Gastrocnemius medialis (tissue), 4 donors: ENCODE measurements around the gene SPEN.

Experiments used
- CTCF ChIP-seq, 5 experiments: fragments of 450-650 bp in 3 of 5; fragments of 200-600 bp in 2 of 5; sonication (generic) in 2 of 5; IDR thresholded peaks in 4 of 5; conservative IDR thresholded peaks in 1 of 5; 1 replicate in 4 of 5; 2 replicates in 1 of 5; pipeline ENCODE4 v1.5.1; 2016 to 2019; ENCODE audit warnings: antibody characterized with exemption in 5 of 5, mild to moderate bottlenecking in 3 of 5, moderate library complexity in 3 of 5
- POLR2A ChIP-seq, 2 donors: fragments of 450-650 bp; IDR thresholded peaks; one replicate each; pipeline ENCODE4 v1.6.1; 2017; ENCODE audit warnings: antibody characterized with exemption in 2 of 2, mild to moderate bottlenecking in 2 of 2, moderate library complexity in 2 of 2

GRCh38 chr1:15968172-15968571 lies 120.7 kb downstream of the SPEN start:
- no peak for TF ChIP-seq CTCF (IDR thresholded peaks at IDR 0.05 in 4 of 5, conservative IDR thresholded peaks at IDR 0.05 in 1 of 5)
- TF ChIP-seq POLR2A (IDR thresholded peaks at IDR 0.05), result no peak
